Ishikawa (cell line): ENCODE results near the gene GLP2R.

Experiments
- CEBPB ChIP-seq: IDR thresholded peaks from 2 replicates; pipeline ENCODE4 v1.6.1; 2012
- CREB1 ChIP-seq: IDR thresholded peaks from 2 replicates; pipeline ENCODE4 v1.6.1; 2012; ENCODE audit warnings: low read depth
- EGR1 ChIP-seq: IDR thresholded peaks from 2 replicates; pipeline ENCODE4 v1.6.1; 2012
- EP300 ChIP-seq: IDR thresholded peaks from 2 replicates; pipeline ENCODE4 v1.6.1; 2012; ENCODE audit warnings: borderline replicate concordance
- FOXM1 ChIP-seq: IDR thresholded peaks from 2 replicates; pipeline ENCODE4 v1.6.1; 2012; ENCODE audit warnings: low read depth, borderline replicate concordance
- NFIC ChIP-seq: IDR thresholded peaks from 2 replicates; pipeline ENCODE4 v1.6.1; 2012
- RAD21 ChIP-seq: IDR thresholded peaks from 2 replicates; pipeline ENCODE4 v1.6.1; 2012; ENCODE audit warnings: low read depth
- TAF1 ChIP-seq: IDR thresholded peaks from 2 replicates; pipeline ENCODE4 v1.6.1; 2012; ENCODE audit warnings: low read depth, mild to moderate bottlenecking
- TCF12 ChIP-seq: IDR thresholded peaks from 2 replicates; pipeline ENCODE4 v1.6.1; 2012; ENCODE audit warnings: low read depth
- TEAD4 ChIP-seq: IDR thresholded peaks from 2 replicates; pipeline ENCODE4 v1.6.1; 2012
- YY1 ChIP-seq: IDR thresholded peaks from 2 replicates; pipeline ENCODE4 v1.6.1; 2012; ENCODE audit warnings: low read depth
- ZBTB7A ChIP-seq: IDR thresholded peaks from 2 replicates; pipeline ENCODE4 v1.6.1; 2012; ENCODE audit warnings: low read depth
- TF ChIP-seq, protein P1 (sequence below): IDR thresholded peaks from 2 replicates; pipeline ENCODE4 v1.6.1; 2012
- TF ChIP-seq, protein P2 (sequence below): IDR thresholded peaks from 2 replicates; pipeline ENCODE4 v1.6.1; 2012; ENCODE audit warnings: low read depth, mild to moderate bottlenecking
- TF ChIP-seq, protein P3 (sequence below): IDR thresholded peaks from 2 replicates; pipeline ENCODE4 v1.6.1; 2012

The GLP2R gene

DNA sequence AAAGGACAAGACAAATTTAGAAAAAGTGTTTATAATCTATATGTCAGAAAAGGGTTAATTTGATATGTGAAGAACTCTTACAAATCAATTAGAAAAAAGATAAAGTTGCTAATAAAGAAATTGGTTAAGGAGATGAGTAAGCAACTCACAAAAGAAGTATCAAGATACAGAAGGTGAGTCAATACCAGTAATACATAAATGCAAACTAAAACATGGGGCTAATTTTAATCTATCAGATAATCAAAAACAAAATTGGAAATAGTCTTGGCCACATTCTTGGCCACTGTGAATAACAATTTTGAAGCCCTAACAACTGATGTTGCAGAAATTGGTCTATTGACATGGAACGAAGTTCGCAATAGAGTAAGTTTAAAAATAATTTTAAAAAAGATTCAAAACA is 41.2 kb upstream of the GLP2R start:
- no peak for TF ChIP-seq RAD21
- no peak for TF ChIP-seq YY1
- TF ChIP-seq, protein P1, sequence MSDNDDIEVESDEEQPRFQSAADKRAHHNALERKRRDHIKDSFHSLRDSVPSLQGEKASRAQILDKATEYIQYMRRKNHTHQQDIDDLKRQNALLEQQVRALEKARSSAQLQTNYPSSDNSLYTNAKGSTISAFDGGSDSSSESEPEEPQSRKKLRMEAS, result no peak
- TF ChIP-seq, protein P2, sequence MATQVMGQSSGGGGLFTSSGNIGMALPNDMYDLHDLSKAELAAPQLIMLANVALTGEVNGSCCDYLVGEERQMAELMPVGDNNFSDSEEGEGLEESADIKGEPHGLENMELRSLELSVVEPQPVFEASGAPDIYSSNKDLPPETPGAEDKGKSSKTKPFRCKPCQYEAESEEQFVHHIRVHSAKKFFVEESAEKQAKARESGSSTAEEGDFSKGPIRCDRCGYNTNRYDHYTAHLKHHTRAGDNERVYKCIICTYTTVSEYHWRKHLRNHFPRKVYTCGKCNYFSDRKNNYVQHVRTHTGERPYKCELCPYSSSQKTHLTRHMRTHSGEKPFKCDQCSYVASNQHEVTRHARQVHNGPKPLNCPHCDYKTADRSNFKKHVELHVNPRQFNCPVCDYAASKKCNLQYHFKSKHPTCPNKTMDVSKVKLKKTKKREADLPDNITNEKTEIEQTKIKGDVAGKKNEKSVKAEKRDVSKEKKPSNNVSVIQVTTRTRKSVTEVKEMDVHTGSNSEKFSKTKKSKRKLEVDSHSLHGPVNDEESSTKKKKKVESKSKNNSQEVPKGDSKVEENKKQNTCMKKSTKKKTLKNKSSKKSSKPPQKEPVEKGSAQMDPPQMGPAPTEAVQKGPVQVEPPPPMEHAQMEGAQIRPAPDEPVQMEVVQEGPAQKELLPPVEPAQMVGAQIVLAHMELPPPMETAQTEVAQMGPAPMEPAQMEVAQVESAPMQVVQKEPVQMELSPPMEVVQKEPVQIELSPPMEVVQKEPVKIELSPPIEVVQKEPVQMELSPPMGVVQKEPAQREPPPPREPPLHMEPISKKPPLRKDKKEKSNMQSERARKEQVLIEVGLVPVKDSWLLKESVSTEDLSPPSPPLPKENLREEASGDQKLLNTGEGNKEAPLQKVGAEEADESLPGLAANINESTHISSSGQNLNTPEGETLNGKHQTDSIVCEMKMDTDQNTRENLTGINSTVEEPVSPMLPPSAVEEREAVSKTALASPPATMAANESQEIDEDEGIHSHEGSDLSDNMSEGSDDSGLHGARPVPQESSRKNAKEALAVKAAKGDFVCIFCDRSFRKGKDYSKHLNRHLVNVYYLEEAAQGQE, result no peak
- no peak for TF ChIP-seq TCF12
- TF ChIP-seq EP300, result no peak
- no peak for TF ChIP-seq TAF1
- TF ChIP-seq ZBTB7A, result no peak

DNA sequence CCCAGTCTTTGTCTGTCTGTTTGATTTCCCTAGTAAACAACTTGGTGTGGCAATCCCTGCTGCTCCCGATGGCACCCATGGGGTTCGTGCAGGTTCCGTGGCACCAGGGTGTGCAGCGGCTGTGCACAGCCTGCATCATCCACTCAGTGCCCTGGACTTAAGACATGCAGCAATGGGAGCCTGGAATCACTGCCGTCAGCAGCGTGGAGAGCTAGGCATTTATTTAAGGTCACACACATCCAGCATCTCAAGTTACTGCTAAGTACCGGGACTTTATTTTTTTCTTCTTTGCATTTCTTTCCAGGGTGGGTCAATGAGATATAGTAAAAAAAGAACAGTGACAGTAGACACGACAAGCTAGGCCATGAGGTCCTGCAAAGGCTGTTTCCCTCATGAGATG is 37.1 kb upstream of the GLP2R start:
- TF ChIP-seq TEAD4 (no peak), FOXM1 (no peak), ZBTB7A (no peak), EP300 (no peak), TAF1 (no peak), RAD21 (no peak), YY1 (no peak), EGR1 (no peak), CREB1 (no peak), TCF12 (no peak), CEBPB (no peak)
- TF ChIP-seq, protein P3, sequence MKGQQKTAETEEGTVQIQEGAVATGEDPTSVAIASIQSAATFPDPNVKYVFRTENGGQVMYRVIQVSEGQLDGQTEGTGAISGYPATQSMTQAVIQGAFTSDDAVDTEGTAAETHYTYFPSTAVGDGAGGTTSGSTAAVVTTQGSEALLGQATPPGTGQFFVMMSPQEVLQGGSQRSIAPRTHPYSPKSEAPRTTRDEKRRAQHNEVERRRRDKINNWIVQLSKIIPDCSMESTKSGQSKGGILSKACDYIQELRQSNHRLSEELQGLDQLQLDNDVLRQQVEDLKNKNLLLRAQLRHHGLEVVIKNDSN, result no peak
- TF ChIP-seq, protein P2, result no peak
- TF ChIP-seq, protein P1, result no peak

DNA sequence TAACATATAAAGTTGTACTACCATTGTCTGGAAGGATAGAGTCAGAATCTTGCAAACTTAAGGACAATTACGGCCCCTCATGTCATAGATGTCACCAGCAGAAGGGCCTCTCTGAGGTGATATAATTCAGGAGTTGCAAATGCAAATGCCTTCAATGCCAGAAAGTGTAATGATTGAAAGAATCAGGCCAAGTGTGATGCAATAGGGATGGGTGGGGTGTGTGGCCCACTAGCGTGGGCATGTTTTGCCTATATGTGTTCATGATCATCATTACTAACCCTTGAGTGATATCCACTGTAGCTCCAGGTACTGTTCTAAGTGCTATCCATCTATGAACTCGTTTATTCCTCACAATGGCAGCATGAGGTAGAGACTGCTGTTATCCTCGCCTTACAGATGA is 35.4 kb upstream of the GLP2R start:
- TF ChIP-seq TCF12, result no peak
- TF ChIP-seq ZBTB7A, result no peak
- TF ChIP-seq TEAD4, result no peak
- TF ChIP-seq FOXM1, result no peak
- TF ChIP-seq EGR1, result no peak
- no peak for TF ChIP-seq EP300
- no peak for TF ChIP-seq CEBPB
- no peak for TF ChIP-seq RAD21
- no peak for TF ChIP-seq CREB1
- TF ChIP-seq, protein P3, result no peak
- TF ChIP-seq, protein P1, result no peak
- TF ChIP-seq, protein P2, result no peak
- no peak for TF ChIP-seq NFIC
- TF ChIP-seq YY1, result no peak
- no peak for TF ChIP-seq TAF1

DNA sequence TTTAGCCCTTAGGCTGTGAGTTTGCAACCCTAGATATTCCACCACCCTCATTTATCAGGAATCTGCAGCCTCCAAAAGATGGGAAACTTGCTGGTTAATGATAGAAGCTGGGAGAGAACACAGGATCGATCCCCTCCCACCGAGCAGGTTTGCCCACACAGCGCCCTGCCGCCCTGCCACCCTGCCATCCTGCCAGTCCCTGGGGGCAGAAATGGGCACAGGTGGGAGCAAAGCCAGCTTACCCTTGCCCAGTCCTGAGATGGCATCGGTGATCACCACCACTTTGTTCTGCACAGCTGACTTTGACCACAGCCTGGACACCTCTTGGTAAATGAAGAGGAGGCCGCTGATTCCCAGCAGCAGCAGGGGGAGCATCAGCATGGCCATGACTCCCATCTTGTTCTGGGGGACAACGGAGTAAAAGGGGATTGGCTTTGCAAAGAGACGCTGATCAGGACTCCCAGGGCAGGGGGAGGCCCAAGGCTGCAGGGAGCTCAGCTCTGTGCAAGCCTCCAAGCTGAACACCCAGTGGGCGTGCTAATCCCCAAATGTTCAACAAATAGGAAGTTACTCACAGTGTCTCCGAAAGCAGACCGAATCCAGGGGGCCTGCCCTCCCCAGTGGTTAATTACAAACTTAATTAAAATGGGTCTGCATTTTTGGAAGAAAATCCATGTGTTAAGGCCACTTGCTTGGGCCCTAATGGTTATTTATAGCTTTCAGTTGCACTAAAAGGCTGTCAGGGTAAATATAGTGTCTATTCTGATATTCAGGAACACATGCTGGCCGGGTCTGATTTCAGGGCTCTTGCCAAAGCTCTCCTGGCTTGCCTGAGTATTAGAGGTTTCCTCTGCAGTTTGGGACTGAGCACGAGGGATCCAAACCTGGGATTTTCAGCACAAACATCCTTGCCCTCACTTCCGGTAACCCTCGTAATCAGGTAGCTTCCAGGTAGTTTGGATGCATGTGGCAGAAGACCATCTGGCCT is 34.5 kb upstream of the GLP2R start, which contains the start of gene DHRS7C:
TSS of gene DHRS7C (minus strand) at position 704 of the 988 bp plus-strand sequence. CDS start at position 396, 308 bp downstream.
- TF ChIP-seq, protein P3, result no peak
- TF ChIP-seq CEBPB, result no peak
- TF ChIP-seq RAD21, result no peak
- TF ChIP-seq EP300, result no peak
- TF ChIP-seq CREB1, result no peak
- TF ChIP-seq, protein P2, result no peak
- TF ChIP-seq YY1, result no peak
- TF ChIP-seq TEAD4, result no peak
- no peak for TF ChIP-seq FOXM1
- TF ChIP-seq, protein P1, result no peak
- TF ChIP-seq TCF12, result no peak
- TF ChIP-seq ZBTB7A, result no peak
- TF ChIP-seq EGR1, result no peak
